GM21360 (cell line): ENCODE measurements around the gene CTBP1.
"Not testable (repeated sequence)": the region's sequence is repeated elsewhere in the genome, so short reads cannot be mapped to it uniquely, and the experiment has no call there.

Source experiments
- ATAC-seq: cut with Tn5 transposase; IDR thresholded peaks from one replicate; pipeline ENCODE4 v1.9.1; 2021; ENCODE audit warnings: mild to moderate bottlenecking, moderate library complexity; ENCODE audit not compliant: unreplicated experiment

CTBP1 gene

GRCh38 chr4:1239141-1239949 is 9.6 kb downstream of the CTBP1 start:
- ATAC-seq, result no peak

GRCh38 chr4:1238676-1239000 is 10.3 kb downstream of the CTBP1 start:
- ATAC-seq, result no peak

- no peak for ATAC-seq
Observed at GRCh38 chr4:1237981-1238675, 10.8 kb downstream of the CTBP1 start.

GRCh38 chr4:1237261-1237660 is 11.7 kb downstream of the CTBP1 start:
- ATAC-seq, result not testable (repeated sequence)

GRCh38 chr4:1236836-1237235 is 12.1 kb downstream of the CTBP1 start:
- not testable (repeated sequence) for ATAC-seq

- no peak for ATAC-seq
Observed at GRCh38 chr4:1236103-1236641, 12.8 kb downstream of the CTBP1 start.

GRCh38 chr4:1235381-1236102 is 13.4 kb downstream of the CTBP1 start:
- ATAC-seq, result no peak

GRCh38 chr4:1234811-1235292 is 14.1 kb downstream of the CTBP1 start:
- no peak for ATAC-seq

GRCh38 chr4:1234309-1234695 is 14.6 kb downstream of the CTBP1 start:
- no peak for ATAC-seq

GRCh38 chr4:1233641-1234308 is 15.2 kb downstream of the CTBP1 start:
- ATAC-seq, result no peak

- ATAC-seq, result no peak
Observed at GRCh38 chr4:1232661-1233621, 16.0 kb downstream of the CTBP1 start.

GRCh38 chr4:1231637-1232360 is 17.1 kb downstream of the CTBP1 start:
- ATAC-seq, result no peak

- ATAC-seq, result no peak
Observed at GRCh38 chr4:1230971-1231636, 17.8 kb downstream of the CTBP1 start.

- ATAC-seq, result no peak
Observed at GRCh38 chr4:1230316-1230715, 18.6 kb downstream of the CTBP1 start.

GRCh38 chr4:1229117-1229849 is 19.6 kb downstream of the CTBP1 start:
- ATAC-seq, result no peak

GRCh38 chr4:1227816-1228215 is 21.1 kb downstream of the CTBP1 start:
- no peak for ATAC-seq

- ATAC-seq, result no peak
Observed at GRCh38 chr4:1226598-1226997, 22.3 kb downstream of the CTBP1 start.

GRCh38 chr4:1226144-1226481 is 22.8 kb downstream of the CTBP1 start:
- ATAC-seq, result no peak
